GM12875 (cell line): ENCODE data around the gene DRD4.
A peak's percentile ranks its signal among the peaks of the same experiment; 100 is the strongest.

Experiments
- H3K4me3 ChIP-seq: one replicate; pipeline ENCODE4 v1.5.1; 2011; ENCODE audit warnings: low read depth, low read length, control low read depth
- TF ChIP-seq, protein P1 (sequence below): IDR thresholded peaks from 2 replicates; pipeline ENCODE4 v1.5.1; 2011; ENCODE audit warnings: low read depth, mild to moderate bottlenecking, control low read depth, inconsistent platforms, low read length, moderate library complexity, borderline replicate concordance; ENCODE audit not compliant: insufficient read depth

The DRD4 gene

DNA sequence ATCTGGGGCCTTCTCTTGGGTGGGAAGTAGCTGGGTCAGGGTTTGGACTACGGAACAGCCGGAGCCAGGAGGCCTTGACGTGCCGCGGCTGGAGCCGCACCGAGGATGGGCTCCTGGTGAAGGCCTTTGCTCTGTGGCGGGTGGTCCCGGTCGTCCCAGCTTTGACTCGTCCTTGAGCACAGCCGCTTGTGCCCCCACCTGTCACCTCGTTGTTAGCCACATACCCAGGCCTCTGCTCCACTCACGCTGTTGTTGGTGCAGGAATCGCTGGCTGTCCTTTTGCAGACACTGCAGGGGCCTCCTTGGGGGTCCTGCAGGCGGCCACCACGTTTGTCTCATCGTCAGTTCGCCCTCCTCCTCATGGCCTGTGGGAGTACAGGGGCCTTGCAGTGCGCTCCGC, 43.7 kb upstream of the DRD4 start:
- no peak overlapping the region for H3K4me3 ChIP-seq
- TF ChIP-seq, protein P1, sequence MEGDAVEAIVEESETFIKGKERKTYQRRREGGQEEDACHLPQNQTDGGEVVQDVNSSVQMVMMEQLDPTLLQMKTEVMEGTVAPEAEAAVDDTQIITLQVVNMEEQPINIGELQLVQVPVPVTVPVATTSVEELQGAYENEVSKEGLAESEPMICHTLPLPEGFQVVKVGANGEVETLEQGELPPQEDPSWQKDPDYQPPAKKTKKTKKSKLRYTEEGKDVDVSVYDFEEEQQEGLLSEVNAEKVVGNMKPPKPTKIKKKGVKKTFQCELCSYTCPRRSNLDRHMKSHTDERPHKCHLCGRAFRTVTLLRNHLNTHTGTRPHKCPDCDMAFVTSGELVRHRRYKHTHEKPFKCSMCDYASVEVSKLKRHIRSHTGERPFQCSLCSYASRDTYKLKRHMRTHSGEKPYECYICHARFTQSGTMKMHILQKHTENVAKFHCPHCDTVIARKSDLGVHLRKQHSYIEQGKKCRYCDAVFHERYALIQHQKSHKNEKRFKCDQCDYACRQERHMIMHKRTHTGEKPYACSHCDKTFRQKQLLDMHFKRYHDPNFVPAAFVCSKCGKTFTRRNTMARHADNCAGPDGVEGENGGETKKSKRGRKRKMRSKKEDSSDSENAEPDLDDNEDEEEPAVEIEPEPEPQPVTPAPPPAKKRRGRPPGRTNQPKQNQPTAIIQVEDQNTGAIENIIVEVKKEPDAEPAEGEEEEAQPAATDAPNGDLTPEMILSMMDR, result no peak

DNA sequence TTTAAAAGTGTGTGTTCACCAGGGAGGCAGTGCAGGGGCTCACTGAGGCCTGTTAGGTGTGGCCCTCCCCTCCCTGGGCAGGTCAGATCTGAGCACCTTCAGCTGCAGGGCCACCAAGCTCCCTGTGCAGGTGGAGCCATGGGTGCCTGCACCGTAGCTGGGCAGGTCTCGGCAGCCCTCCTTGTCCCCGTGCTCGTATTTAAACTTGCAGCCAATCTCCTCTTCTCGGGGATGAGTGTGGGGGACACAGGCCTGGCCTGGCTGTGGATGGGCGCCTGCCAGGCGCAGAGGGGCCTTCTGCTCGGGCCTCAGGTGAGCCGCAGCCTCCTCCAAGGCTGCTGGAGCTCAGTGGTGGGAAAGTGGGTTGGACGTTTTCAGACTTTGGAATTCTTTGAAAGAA, 41.7 kb upstream of the DRD4 start:
- TF ChIP-seq, protein P1, result no peak
- H3K4me3 ChIP-seq, result no peak overlapping the region

DNA sequence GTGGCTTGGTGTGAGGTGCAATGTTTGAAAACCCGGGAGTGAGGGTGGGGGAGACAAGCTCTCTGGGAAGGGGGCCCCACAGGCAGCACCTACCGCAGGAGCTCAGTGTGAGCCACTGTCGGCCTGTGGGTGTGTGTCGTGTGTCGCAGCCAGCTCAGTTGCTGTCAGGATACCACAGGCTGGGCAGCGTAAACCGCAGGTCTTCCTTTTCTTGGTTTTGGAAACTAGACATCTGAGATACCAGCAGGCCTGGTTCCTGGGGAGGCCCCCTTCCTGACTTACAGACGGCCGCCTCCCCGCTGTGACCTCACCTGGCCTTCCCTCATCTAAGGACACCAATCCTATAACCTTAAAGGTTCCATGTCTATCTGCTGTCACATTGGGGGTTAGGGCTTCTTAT, 40.7 kb upstream of the DRD4 start:
- TF ChIP-seq, protein P1, result no peak
- H3K4me3 ChIP-seq, result no peak overlapping the region

DNA sequence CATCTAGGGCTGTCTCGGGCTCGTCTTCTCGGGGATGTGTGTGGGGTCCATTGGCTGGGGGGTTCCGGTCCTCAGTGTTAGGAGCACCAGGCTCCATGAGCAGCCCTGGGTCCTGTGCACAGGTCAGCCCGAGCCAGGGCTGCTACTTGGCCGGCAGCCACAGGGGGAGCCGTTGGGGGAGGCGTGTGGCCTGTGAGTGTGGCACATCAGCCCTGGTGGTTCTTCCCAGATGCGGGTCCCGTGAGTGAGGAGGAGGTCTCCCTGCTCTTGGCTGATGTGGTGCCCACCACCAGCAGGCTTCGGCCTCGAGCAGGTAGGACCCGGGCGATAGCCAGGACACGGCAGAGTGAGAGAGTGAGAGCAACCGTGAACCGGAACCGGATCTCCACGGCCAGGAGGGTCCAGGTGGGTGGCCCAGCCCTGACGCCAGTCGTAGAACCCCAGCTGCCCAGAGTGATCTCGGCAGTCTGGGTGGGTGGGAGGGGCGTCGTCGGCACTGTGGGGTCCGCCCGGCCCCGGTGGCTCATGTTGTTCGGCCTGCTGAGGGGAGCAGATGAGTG, 39.8 kb upstream of the DRD4 start:
- no peak overlapping the region for H3K4me3 ChIP-seq
- TF ChIP-seq, protein P1, result peak; percentile 36; the same call in 1 of the 2 replicates

GRCh38 chr11:598005-598680, 38.9 kb upstream of the DRD4 start:
- H3K4me3 ChIP-seq, result no peak overlapping the region
- TF ChIP-seq, protein P1, result no peak

GRCh38 chr11:601573-602245, 35.4 kb upstream of the DRD4 start:
- TF ChIP-seq, protein P1, result no peak
- no peak overlapping the region for H3K4me3 ChIP-seq

- no peak overlapping the region for H3K4me3 ChIP-seq
- TF ChIP-seq, protein P1, result no peak
Measured at GRCh38 chr11:603154-603553, 33.9 kb upstream of the DRD4 start.
